ENCODE measurements around the gene RPS6KA4. TPM values are rescaled to one million over a fixed set of nuclear protein-coding genes. Genes with fewer than 3 reads are reported as not detected.

The RPS6KA4 gene
- total and polyA plus RNA-seq, 2 of the 13 experiments (the other 11 are each of a cell fraction or from before 2014, with no cell fraction given): 8.9 to 14.2 TPM

DNA sequence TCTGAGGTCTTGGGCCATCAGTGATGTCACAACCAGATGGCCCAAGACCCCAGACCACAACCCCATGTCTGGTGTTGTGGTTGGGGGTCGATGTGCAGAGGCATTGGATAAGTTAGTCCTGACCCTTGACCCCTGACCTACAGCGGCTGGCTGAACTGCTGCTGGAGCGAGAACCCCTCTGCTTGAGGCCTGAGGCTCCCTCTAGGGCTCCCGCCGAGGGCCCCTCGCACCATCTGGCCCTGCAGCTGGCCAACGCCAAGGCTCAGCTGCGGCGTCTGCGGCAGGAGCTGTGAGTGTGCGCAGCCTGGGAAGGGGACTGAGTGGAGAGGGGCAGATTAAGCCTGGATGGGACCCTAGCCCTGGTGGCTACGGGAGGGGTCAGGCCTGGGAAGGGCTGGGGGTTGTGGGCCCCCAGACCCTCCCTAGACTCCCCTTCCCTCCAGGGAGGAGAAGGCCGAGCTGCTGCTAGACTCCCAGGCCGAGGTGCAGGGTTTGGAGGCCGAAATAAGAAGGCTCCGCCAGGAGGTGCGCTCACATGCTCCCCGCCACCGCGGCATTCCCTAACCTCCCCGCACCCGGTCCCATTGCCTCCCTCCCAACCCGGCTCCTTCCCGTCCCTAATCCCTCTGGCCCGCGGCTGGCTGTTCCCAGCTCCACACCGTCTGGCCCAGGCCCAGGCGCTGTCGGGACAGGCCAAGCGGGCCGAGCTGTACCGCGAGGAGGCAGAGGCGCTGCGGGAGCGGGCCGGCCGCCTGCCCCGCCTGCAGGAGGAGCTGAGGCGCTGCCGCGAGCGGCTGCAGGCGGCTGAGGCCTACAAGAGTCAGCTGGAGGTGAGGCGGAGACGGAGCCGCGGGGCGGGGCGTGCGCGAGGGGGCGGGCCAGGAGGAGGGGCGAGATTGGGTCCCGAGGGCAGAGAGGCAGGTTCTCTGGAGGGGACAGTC is 16.8 kb upstream of the RPS6KA4 start (continued):
- TF ChIP-seq ZNF839 (CRISPR knock-in tag; IDR thresholded peaks at IDR 0.05; ENCODE audit: borderline replicate concordance) (0 out of 2 replicates have a peak, but pooled peaks have one; percentile 32), SP5 (CRISPR knock-in tag; IDR thresholded peaks at IDR 0.05; ENCODE audit: borderline replicate concordance, low read depth) (peak; percentile 50; the same call in 1 of the 2 replicates), TBX2 (CRISPR knock-in tag; IDR thresholded peaks at IDR 0.05; ENCODE audit: borderline replicate concordance) (0 out of 2 replicates have a peak, but pooled peaks have one; percentile 32), STAG1 (CRISPR knock-in tag; IDR thresholded peaks at IDR 0.05) (peak; percentile 23; the same call in 1 of the 2 replicates), NR2C2 (CRISPR knock-in tag; IDR thresholded peaks at IDR 0.05; ENCODE audit: borderline replicate concordance) (peak; percentile 48; the same call in 1 of the 2 replicates), PHF8 (CRISPR knock-in tag; IDR thresholded peaks at IDR 0.05) (peak; percentile 63), MYC (CRISPR knock-in tag; IDR thresholded peaks at IDR 0.05; ENCODE audit: borderline replicate concordance) (peak; percentile 30; the same call in 1 of the 2 replicates), HNRNPLL (IDR thresholded peaks at IDR 0.05; ENCODE audit: low read depth, low read length, poor library complexity, severe bottlenecking) (peak; percentile 60), KDM5B (CRISPR knock-in tag; IDR thresholded peaks at IDR 0.05; ENCODE audit: borderline replicate concordance) (peak; percentile 19; the same call in 1 of the 2 replicates), HOXA3 (CRISPR knock-in tag; IDR thresholded peaks at IDR 0.05) (peak; percentile 13; the same call in 1 of the 2 replicates)
- TF ChIP-seq, protein P1, sequence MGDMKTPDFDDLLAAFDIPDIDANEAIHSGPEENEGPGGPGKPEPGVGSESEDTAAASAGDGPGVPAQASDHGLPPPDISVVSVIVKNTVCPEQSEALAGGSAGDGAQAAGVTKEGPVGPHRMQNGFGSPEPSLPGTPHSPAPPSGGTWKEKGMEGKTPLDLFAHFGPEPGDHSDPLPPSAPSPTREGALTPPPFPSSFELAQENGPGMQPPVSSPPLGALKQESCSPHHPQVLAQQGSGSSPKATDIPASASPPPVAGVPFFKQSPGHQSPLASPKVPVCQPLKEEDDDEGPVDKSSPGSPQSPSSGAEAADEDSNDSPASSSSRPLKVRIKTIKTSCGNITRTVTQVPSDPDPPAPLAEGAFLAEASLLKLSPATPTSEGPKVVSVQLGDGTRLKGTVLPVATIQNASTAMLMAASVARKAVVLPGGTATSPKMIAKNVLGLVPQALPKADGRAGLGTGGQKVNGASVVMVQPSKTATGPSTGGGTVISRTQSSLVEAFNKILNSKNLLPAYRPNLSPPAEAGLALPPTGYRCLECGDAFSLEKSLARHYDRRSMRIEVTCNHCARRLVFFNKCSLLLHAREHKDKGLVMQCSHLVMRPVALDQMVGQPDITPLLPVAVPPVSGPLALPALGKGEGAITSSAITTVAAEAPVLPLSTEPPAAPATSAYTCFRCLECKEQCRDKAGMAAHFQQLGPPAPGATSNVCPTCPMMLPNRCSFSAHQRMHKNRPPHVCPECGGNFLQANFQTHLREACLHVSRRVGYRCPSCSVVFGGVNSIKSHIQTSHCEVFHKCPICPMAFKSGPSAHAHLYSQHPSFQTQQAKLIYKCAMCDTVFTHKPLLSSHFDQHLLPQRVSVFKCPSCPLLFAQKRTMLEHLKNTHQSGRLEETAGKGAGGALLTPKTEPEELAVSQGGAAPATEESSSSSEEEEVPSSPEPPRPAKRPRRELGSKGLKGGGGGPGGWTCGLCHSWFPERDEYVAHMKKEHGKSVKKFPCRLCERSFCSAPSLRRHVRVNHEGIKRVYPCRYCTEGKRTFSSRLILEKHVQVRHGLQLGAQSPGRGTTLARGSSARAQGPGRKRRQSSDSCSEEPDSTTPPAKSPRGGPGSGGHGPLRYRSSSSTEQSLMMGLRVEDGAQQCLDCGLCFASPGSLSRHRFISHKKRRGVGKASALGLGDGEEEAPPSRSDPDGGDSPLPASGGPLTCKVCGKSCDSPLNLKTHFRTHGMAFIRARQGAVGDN (CRISPR knock-in tag; IDR thresholded peaks at IDR 0.05): peak; percentile 76
- TF ChIP-seq, protein P2, sequence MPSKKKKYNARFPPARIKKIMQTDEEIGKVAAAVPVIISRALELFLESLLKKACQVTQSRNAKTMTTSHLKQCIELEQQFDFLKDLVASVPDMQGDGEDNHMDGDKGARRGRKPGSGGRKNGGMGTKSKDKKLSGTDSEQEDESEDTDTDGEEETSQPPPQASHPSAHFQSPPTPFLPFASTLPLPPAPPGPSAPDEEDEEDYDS (CRISPR knock-in tag; IDR thresholded peaks at IDR 0.05): no peak
- TF ChIP-seq, protein P3, sequence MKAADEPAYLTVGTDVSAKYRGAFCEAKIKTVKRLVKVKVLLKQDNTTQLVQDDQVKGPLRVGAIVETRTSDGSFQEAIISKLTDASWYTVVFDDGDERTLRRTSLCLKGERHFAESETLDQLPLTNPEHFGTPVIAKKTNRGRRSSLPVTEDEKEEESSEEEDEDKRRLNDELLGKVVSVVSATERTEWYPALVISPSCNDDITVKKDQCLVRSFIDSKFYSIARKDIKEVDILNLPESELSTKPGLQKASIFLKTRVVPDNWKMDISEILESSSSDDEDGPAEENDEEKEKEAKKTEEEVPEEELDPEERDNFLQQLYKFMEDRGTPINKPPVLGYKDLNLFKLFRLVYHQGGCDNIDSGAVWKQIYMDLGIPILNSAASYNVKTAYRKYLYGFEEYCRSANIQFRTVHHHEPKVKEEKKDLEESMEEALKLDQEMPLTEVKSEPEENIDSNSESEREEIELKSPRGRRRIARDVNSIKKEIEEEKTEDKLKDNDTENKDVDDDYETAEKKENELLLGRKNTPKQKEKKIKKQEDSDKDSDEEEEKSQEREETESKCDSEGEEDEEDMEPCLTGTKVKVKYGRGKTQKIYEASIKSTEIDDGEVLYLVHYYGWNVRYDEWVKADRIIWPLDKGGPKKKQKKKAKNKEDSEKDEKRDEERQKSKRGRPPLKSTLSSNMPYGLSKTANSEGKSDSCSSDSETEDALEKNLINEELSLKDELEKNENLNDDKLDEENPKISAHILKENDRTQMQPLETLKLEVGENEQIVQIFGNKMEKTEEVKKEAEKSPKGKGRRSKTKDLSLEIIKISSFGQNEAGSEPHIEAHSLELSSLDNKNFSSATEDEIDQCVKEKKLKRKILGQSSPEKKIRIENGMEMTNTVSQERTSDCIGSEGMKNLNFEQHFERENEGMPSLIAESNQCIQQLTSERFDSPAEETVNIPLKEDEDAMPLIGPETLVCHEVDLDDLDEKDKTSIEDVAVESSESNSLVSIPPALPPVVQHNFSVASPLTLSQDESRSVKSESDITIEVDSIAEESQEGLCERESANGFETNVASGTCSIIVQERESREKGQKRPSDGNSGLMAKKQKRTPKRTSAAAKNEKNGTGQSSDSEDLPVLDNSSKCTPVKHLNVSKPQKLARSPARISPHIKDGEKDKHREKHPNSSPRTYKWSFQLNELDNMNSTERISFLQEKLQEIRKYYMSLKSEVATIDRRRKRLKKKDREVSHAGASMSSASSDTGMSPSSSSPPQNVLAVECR (CRISPR knock-in tag; IDR thresholded peaks at IDR 0.05; ENCODE audit: borderline replicate concordance): peak; percentile 59; the same call in 1 of the 2 replicates
- TF ChIP-seq, protein P4, sequence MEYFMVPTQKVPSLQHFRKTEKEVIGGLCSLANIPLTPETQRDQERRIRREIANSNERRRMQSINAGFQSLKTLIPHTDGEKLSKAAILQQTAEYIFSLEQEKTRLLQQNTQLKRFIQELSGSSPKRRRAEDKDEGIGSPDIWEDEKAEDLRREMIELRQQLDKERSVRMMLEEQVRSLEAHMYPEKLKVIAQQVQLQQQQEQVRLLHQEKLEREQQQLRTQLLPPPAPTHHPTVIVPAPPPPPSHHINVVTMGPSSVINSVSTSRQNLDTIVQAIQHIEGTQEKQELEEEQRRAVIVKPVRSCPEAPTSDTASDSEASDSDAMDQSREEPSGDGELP (IDR thresholded peaks at IDR 0.05; ENCODE audit: borderline replicate concordance, low read depth): peak; percentile 94; the same call in 1 of the 2 replicates
- TF ChIP-seq, protein P5, sequence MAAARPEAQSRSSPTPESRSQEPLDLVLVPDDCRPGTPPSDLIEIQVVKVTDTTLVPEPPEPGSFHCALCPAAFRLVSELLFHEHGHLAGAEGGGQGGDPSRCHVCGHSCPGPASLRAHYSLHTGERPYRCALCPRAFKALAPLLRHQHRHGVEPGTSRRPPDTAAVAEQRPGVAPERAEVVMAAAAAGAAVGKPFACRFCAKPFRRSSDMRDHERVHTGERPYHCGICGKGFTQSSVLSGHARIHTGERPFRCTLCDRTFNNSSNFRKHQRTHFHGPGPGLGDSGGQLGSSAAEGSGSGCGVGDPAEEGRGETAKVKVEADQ (CRISPR knock-in tag; IDR thresholded peaks at IDR 0.05; ENCODE audit: borderline replicate concordance): no peak
